CD1c-positive myeloid dendritic cell (primary cell): Measurements from ENCODE around the gene ELOVL5.

Experiments used
- DNase-seq: peaks from one replicate; pipeline ENCODE4 v3.0.0-alpha.2; 2016; ENCODE audit errors: extremely low spot score

ELOVL5 gene

DNA sequence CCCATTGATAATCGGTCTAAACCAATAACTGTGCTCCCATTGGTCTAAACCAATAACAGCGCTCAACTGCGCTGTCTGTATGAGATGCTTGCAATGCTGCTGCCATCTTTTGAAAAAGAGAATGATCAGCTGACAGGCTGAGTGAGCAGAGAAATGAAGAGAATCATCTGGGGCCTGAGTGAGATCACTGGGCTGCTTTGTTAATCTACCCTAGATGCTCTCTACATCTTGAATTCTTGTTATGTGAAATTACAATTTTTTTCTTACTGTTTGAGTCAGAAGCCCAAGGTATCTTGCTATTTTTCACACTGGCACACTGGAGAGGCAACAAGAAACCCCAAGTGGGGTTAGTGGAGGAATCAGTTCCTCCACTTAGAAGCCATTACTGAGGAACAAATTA lies 108.6 kb downstream of the ELOVL5 start:
- no peak for DNase-seq

DNA sequence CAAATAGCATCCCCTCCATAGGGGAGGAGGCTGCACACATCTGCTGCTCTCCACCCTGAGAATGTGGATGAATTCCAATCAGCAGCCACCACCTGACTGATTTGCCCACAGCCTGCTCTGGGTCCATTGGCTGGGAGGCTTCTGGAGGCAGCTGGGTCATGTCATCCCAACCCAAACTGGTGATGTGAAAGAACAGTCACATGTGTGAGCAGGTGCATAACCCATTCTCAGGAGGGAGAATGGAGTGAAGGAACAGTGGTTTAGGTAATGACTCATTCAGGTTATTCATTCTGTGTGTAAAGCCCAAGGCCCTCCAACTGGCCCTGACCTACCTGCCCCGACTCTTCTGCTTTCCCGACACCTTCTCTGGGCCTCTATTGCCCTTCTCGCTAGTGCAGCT lies 109.2 kb downstream of the ELOVL5 start:
- no peak for DNase-seq

DNA sequence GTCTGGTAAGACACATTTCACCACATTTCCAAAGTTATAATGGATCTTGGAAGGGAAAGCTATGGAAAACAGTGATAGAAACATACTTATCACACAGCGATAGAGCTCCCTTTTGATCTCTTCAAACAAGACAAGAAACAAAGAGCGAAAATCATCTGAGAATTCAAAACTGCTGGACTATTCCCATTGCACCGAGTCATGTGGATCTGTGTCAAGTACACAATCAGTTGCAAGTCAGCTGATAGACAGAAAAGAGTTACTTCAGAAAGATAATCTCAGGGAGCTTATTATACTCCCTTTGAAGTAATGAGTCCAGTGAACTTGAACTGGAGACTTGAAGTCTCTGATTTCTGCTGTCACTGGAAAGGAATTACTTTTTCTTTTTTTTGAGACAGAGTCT lies 110.4 kb downstream of the ELOVL5 start:
- no peak for DNase-seq

DNA sequence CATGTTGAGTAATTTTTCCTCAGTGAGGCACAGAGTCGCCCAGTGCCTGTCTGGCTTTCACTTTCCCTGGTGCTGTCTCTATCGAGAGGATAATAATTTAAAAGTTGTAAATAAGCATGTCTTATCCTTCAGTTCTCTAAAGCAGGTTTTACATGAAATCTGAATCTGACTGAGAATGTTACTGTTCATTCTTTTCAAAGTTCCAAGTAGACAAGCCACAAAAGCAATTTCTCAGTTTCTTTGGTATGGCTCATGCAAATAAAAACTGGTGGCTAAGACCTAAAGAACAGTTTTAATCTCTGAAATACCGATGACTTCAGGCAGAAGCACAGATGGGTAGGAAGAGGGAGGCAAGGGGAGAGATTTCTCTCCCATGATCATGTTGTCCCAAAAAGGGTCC lies 112.5 kb downstream of the ELOVL5 start:
- DNase-seq, result no peak

DNA sequence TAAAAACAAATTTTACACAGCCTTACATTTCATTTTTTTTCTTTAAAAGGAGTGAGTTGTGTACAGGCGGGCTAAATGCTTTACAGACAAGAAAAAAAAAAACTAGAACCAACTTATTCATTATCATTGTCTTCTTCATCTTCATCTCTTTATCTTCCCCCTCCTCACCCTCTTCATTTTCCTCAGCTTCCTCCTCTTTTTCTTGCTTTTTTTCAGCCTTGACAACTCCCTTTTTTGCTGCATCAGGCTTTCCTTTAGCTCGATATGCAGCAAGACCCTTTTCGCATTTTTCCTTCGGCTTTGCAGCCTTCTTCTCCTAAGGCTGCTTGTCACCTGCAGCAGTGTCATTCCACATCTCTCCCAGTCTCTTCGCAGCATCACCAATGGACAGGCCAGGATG lies 113.2 kb downstream of the ELOVL5 start:
- no peak for DNase-seq

DNA sequence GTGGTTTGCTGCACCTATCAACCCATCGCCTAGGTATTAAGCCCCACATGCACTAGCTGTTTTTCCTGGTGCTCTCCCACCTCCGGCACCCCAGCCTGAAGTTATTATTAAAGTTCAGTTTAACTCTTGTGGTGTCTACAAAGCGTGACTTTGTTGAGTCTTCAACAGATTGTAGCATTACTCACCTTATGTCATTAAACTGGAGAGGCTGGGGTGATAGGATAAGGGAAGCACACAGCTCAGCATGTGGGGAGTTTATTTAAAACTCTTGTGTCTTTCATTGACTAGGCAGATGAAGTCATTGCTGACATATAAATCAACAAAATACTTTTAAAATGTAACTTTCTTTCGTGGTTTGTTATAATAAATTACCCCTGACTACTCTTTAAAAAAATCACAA lies 115.4 kb downstream of the ELOVL5 start:
- no peak for DNase-seq

DNA sequence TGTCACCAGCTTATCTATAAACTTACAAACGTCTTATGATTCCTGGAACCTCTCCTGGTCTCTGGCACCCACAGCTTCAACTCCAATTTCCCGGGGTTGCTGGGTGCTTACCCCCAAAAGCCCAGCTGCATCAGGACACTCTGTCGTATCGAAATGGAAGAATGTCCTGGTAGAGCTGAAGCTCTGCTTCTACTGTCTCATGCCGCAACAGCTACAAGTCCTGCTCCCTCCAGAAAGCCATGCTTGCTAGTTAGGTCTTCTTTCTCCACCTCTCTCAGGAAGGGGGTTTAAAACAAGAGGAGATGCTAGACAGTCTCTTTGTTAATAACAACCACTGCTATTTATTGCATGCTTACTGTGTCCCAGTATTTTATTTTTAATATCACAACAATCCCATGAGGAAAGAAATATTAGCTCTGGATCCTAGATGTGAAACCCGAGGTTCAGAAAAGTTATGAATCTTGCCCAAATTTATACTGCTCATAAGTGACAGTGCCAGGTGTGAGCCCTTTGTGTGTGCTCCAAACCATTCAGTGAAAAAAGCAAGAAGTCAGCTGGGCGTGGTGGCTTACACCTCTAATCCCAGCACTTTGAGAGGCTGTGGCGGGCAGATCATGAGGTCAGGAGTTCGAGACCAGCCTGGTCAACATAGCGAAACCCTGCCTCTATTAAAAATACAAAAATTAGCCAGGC lies 117.8 kb downstream of the ELOVL5 start:
- DNase-seq, result no peak

DNA sequence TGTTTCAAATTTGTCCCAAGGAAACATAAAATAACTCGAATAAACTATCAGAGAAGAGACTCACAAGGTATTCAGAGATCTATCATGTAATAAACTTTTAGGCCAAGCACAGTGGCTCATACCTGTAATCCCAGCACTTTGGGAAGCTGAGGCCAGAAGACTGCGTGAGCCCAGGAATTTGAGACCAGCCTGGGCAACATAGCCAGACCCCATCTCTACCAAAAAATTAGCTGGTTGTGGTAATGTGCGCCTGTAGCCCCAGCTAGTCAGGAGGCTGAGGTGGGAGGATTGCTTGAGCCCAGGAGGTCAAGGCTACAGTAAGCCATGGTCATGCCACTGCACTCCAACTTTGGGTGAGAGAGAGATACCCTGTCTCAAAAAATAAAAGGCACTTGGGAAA lies 120.9 kb downstream of the ELOVL5 start:
- DNase-seq, result no peak

DNA sequence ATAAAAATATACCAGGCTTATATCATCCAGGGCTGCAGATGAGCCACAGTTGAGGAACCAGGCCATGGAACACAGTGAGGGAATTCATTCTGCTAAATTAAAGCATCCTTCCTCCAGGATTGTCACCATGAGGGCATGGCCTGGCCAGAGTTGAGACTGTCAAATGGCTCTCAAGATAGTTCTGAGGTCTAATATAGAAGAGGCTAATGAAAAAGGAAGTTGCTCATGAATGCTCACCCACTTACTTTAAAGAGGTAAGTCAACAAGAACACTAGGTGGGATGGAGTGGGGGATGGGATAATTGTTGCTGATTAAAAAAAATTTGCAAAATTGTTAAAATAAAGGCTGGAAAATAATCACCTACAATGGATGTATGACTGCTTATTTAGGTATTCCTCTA lies 128.1 kb downstream of the ELOVL5 start:
- DNase-seq, result no peak
